Endodermal cell (in vitro differentiated cells): ENCODE measurements around the gene RALGAPA2. TPM values are rescaled to one million over a fixed set of nuclear protein-coding genes. Genes with fewer than 3 reads are reported as not detected.

Source experiments
- DNase-seq: peaks from one replicate; pipeline ENCODE4 v3.0.0-alpha.2; 2017
- H3K27ac ChIP-seq: 2 replicates; pipeline ENCODE4 v1.5.1; 2013; ENCODE audit warnings: mild to moderate bottlenecking, low read depth, low read length, moderate library complexity
- H3K27me3 ChIP-seq: 2 replicates; pipeline ENCODE4 v1.6.1; 2013; ENCODE audit warnings: mild to moderate bottlenecking, low read length, moderate library complexity; ENCODE audit not compliant: insufficient read depth, control insufficient read depth, poor library complexity, severe bottlenecking
- H3K36me3 ChIP-seq: 2 replicates; pipeline ENCODE4 v1.7.0; 2013; ENCODE audit warnings: mild to moderate bottlenecking, low read length, moderate library complexity; ENCODE audit not compliant: control insufficient read depth, insufficient read depth
- H3K4me1 ChIP-seq: one replicate; pipeline ENCODE4 v1.7.0; 2013; ENCODE audit warnings: low read length; ENCODE audit not compliant: control insufficient read depth, insufficient read depth
- H3K4me3 ChIP-seq: 2 replicates; pipeline ENCODE4 v1.5.1; 2013; ENCODE audit warnings: mild to moderate bottlenecking, low read length, moderate library complexity
- H3K9ac ChIP-seq: 2 replicates; pipeline ENCODE4 v1.6.1; 2013; ENCODE audit warnings: mild to moderate bottlenecking, low read length, moderate library complexity; ENCODE audit not compliant: poor library complexity, severe bottlenecking; ENCODE audit errors: extremely low read depth
- H3K9me3 ChIP-seq: 2 replicates; pipeline ENCODE4 v1.6.1; 2013; ENCODE audit warnings: mild to moderate bottlenecking, low read length, moderate library complexity; ENCODE audit not compliant: control insufficient read depth
- H3K27ac Mint-ChIP-seq: 2 replicates; pipeline ENCODE4 v1.8.0; 2020; ENCODE audit warnings: mixed read lengths
- H3K27me3 Mint-ChIP-seq: 2 replicates; pipeline ENCODE4 v1.8.0; 2021; ENCODE audit warnings: mild to moderate bottlenecking, mixed read lengths; ENCODE audit not compliant: insufficient read depth
- H3K36me3 Mint-ChIP-seq: 2 replicates; pipeline ENCODE4 v1.8.0; 2020; ENCODE audit warnings: low read depth, mixed read lengths
- H3K4me1 Mint-ChIP-seq: 2 replicates; pipeline ENCODE4 v1.8.0; 2020; ENCODE audit warnings: mixed read lengths
- H3K4me3 Mint-ChIP-seq: 2 replicates; pipeline ENCODE4 v1.8.0; 2020; ENCODE audit warnings: mild to moderate bottlenecking, moderate library complexity, mixed read lengths
- H3K9me3 Mint-ChIP-seq: 2 replicates; pipeline ENCODE4 v1.8.0; 2020; ENCODE audit warnings: mild to moderate bottlenecking, mixed read lengths
- CTCF ChIP-seq: fragments of 200-600 bp; sonication (generic); conservative IDR thresholded peaks from 2 replicates; pipeline ENCODE4 v1.5.0; 2021; ENCODE audit warnings: antibody characterized with exemption, mild to moderate bottlenecking
- WGBS, 2 experiments: methylation state at CpG; one replicate each; pipeline versions ENCODE4 v1.1.5 to v1.1.7; 2013; ENCODE audit warnings: missing lambda C conversion rate in 2 of 2, mixed read lengths in 1 of 2; ENCODE audit not compliant: insufficient coverage in 1 of 2, insufficient read length in 1 of 2; 5-methylcytosine and 5-hydroxymethylcytosine counted together
- total RNA-seq, 2 donors: library from RNA; stranded (reverse); fragmentation: NEBNext Ultra II Directional in 1 of 2; extraction: Animal tissue kit (Norgen Biotek cat#: 25700) in 1 of 2; gene quantifications; 2 replicates in 1 of 2; 3 replicates in 1 of 2; pipeline ENCODE4 v1.2.1, GENCODE V29; 2021

Gene RALGAPA2
- total RNA-seq, 2 donors from 2014 or later = 19.5 to 24.6 TPM

- Histone ChIP-seq H3K9me3 (no peaks in the 10 kb centered on the region), H3K4me3 (no peak overlapping the region), H3K27me3 (no peaks in the 10 kb centered on the region), H3K27ac (no peak overlapping the region), H3K4me1 (no peaks in the 10 kb centered on the region), H3K9ac (no peak overlapping the region), H3K36me3 (no peaks in the 10 kb centered on the region)
- H3K27me3 Mint-ChIP-seq = no peaks in the 10 kb centered on the region
- H3K27ac Mint-ChIP-seq = no peak overlapping the region
- peak; percentile 30 for TF ChIP-seq CTCF
- WGBS, 2 experiments = 83 to 84% methylated on average over 2 to 6 of the region's 6 CpGs
- no peaks in the 10 kb centered on the region for H3K9me3 Mint-ChIP-seq
- no peak for DNase-seq
- H3K4me1 Mint-ChIP-seq = no peaks in the 10 kb centered on the region
- H3K36me3 Mint-ChIP-seq = peaks cover 3% of the 10 kb centered on the region
- H3K4me3 Mint-ChIP-seq = no peak overlapping the region
Measured at GRCh38 chr20:20435453-20435852, 277.0 kb downstream of the RALGAPA2 start.

- Mint-ChIP-seq H3K4me1 (no peaks in the 10 kb centered on the region), H3K27me3 (no peaks in the 10 kb centered on the region), H3K4me3 (no peak overlapping the region), H3K27ac (no peak overlapping the region), H3K9me3 (no peaks in the 10 kb centered on the region), H3K36me3 (peaks cover 3% of the 10 kb centered on the region)
- Histone ChIP-seq H3K27ac (no peak overlapping the region), H3K27me3 (no peaks in the 10 kb centered on the region), H3K4me1 (no peaks in the 10 kb centered on the region), H3K4me3 (no peak overlapping the region), H3K9ac (no peak overlapping the region), H3K9me3 (no peaks in the 10 kb centered on the region), H3K36me3 (no peaks in the 10 kb centered on the region)
- WGBS, 2 experiments = 98% methylated on average over 4 of the region's 5 CpGs; no CpG with 5 or more reads in 1 of the 2 experiments
- no peak for DNase-seq
- TF ChIP-seq CTCF = no peak
Measured at GRCh38 chr20:20432618-20433286, 279.7 kb downstream of the RALGAPA2 start.

GRCh38 chr20:20430066-20430465, 282.4 kb downstream of the RALGAPA2 start:
- no peaks in the 10 kb centered on the region for H3K36me3 ChIP-seq
- H3K4me3 ChIP-seq = no peak overlapping the region
- no peaks in the 10 kb centered on the region for H3K4me1 ChIP-seq
- Mint-ChIP-seq H3K27ac (no peak overlapping the region), H3K4me3 (no peak overlapping the region), H3K9me3 (no peaks in the 10 kb centered on the region), H3K4me1 (no peaks in the 10 kb centered on the region), H3K27me3 (no peaks in the 10 kb centered on the region), H3K36me3 (no peaks in the 10 kb centered on the region)
- H3K9me3 ChIP-seq = no peaks in the 10 kb centered on the region
- 86 to 88% methylated on average over 3 of the region's 3 CpGs for WGBS, 2 experiments
- TF ChIP-seq CTCF = no peak
- no peak overlapping the region for H3K27ac ChIP-seq
- no peaks in the 10 kb centered on the region for H3K27me3 ChIP-seq
- no peak for DNase-seq
- no peak overlapping the region for H3K9ac ChIP-seq
